ENCODE measurements around the gene MAN1A1.

GRCh38 chr6:119340796-119341487 is 8.6 kb downstream of the MAN1A1 start:
- TF ChIP-seq CTCF (IDR thresholded peaks at IDR 0.05) = no peak
- TF ChIP-seq POLR2A (IDR thresholded peaks at IDR 0.05) = no peak

Data from uterus (tissue), 2 donors.